Muscle layer of colon (tissue), 2 donors: ENCODE data around the gene RUFY3.
"Not testable (repeated sequence)": the region's sequence is repeated elsewhere in the genome, so short reads cannot be mapped to it uniquely, and the experiment has no call there.

Source experiments
- H3K27ac ChIP-seq: one replicate; pipeline ENCODE4 v1.7.0; 2013; ENCODE audit warnings: low read depth, mild to moderate bottlenecking, low read length, moderate library complexity
- H3K27me3 ChIP-seq, 2 donors: one replicate each; pipeline ENCODE4 v1.7.0; 2013; ENCODE audit warnings: low read length in 2 of 2, mild to moderate bottlenecking in 2 of 2; ENCODE audit not compliant: insufficient read depth in 2 of 2, control insufficient read depth in 1 of 2
- H3K36me3 ChIP-seq: one replicate; pipeline ENCODE4 v1.7.0; 2013; ENCODE audit warnings: mild to moderate bottlenecking, low read length; ENCODE audit not compliant: insufficient read depth
- H3K4me1 ChIP-seq: one replicate; pipeline ENCODE4 v1.7.0; 2013; ENCODE audit warnings: mild to moderate bottlenecking, low read length; ENCODE audit not compliant: insufficient read depth
- H3K4me3 ChIP-seq, 2 donors: one replicate each; pipeline ENCODE4 v1.7.0; 2013; ENCODE audit warnings: low read length in 2 of 2, low read depth in 1 of 2, mild to moderate bottlenecking in 1 of 2, moderate library complexity in 1 of 2
- H3K9ac ChIP-seq: one replicate; pipeline ENCODE4 v1.7.0; 2013; ENCODE audit warnings: low read length
- H3K9me3 ChIP-seq: one replicate; pipeline ENCODE4 v1.7.0; 2013; ENCODE audit warnings: mild to moderate bottlenecking, low read length
- donor health status: abdominal sarcoma.
- donor health status: Adenocarcinoma of cecum.

Gene RUFY3

GRCh38 chr4:70760662-70761061, 38.9 kb downstream of the RUFY3 start:
- H3K9me3 ChIP-seq = no peaks in the 10 kb centered on the region
- peaks cover 10% of the 10 kb centered on the region for H3K4me1 ChIP-seq
- no peak overlapping the region for H3K27ac ChIP-seq
- peaks cover 16% of the 10 kb centered on the region for H3K36me3 ChIP-seq
- no peak overlapping the region for H3K4me3 ChIP-seq
- no peak overlapping the region for H3K9ac ChIP-seq
- no peaks in the 10 kb centered on the region for H3K27me3 ChIP-seq

GRCh38 chr4:70761276-70761816, 39.6 kb downstream of the RUFY3 start:
- no peak overlapping the region for H3K4me3 ChIP-seq
- H3K36me3 ChIP-seq = peaks cover 16% of the 10 kb centered on the region
- no peak overlapping the region for H3K27ac ChIP-seq
- H3K9me3 ChIP-seq = no peaks in the 10 kb centered on the region
- no peaks in the 10 kb centered on the region for H3K27me3 ChIP-seq
- H3K9ac ChIP-seq = no peak overlapping the region
- H3K4me1 ChIP-seq = peaks cover 10% of the 10 kb centered on the region

- H3K4me1 ChIP-seq = peaks cover under 1% of the 10 kb centered on the region
- H3K9me3 ChIP-seq = no peaks in the 10 kb centered on the region
- no peaks in the 10 kb centered on the region for H3K27me3 ChIP-seq
- no peak overlapping the region for H3K27ac ChIP-seq
- H3K36me3 ChIP-seq = peaks cover 25% of the 10 kb centered on the region
- no peak overlapping the region for H3K9ac ChIP-seq
- H3K4me3 ChIP-seq = no peak overlapping the region
These were observed 43.6 kb downstream of the RUFY3 start for GRCh38 chr4:70765368-70765767.

GRCh38 chr4:70768301-70768948, 46.7 kb downstream of the RUFY3 start:
- Histone ChIP-seq H3K4me3 (no peak overlapping the region), H3K27me3 (no peaks in the 10 kb centered on the region), H3K9ac (no peak overlapping the region), H3K27ac (no peak overlapping the region), H3K9me3 (no peaks in the 10 kb centered on the region), H3K4me1 (no peaks in the 10 kb centered on the region), H3K36me3 (peaks cover 32% of the 10 kb centered on the region)

GRCh38 chr4:70769396-70769795, 47.6 kb downstream of the RUFY3 start:
- H3K27me3 ChIP-seq, H3K9ac ChIP-seq, H3K9me3 ChIP-seq, H3K4me3 ChIP-seq, H3K4me1 ChIP-seq, H3K27ac ChIP-seq: not testable (repeated sequence)
- peaks cover 22% of the 10 kb centered on the region for H3K36me3 ChIP-seq

- no peak overlapping the region for H3K4me3 ChIP-seq
- H3K36me3 ChIP-seq = peaks cover 22% of the 10 kb centered on the region
- no peak overlapping the region for H3K27ac ChIP-seq
- H3K4me1 ChIP-seq = no peaks in the 10 kb centered on the region
- no peak overlapping the region for H3K9ac ChIP-seq
- no peaks in the 10 kb centered on the region for H3K9me3 ChIP-seq
- H3K27me3 ChIP-seq = no peaks in the 10 kb centered on the region
These were observed 51.3 kb downstream of the RUFY3 start for GRCh38 chr4:70772929-70773555.

- H3K4me1 ChIP-seq = peaks cover 6% of the 10 kb centered on the region
- no peak overlapping the region for H3K4me3 ChIP-seq
- H3K9me3 ChIP-seq = no peaks in the 10 kb centered on the region
- H3K9ac ChIP-seq = no peak overlapping the region
- H3K27me3 ChIP-seq = no peaks in the 10 kb centered on the region
- H3K27ac ChIP-seq = no peak overlapping the region
- H3K36me3 ChIP-seq = peaks cover 5% of the 10 kb centered on the region
These were observed 57.2 kb downstream of the RUFY3 start for GRCh38 chr4:70778888-70779422.

GRCh38 chr4:70783096-70783495, 61.3 kb downstream of the RUFY3 start:
- Histone ChIP-seq H3K4me3 (no peak overlapping the region), H3K36me3 (peaks cover 5% of the 10 kb centered on the region)

GRCh38 chr4:70787496-70787895, 65.7 kb downstream of the RUFY3 start:
- Histone ChIP-seq H3K4me3 (no peak overlapping the region), H3K27ac (no peak overlapping the region), H3K4me1 (no peaks in the 10 kb centered on the region), H3K9me3 (no peaks in the 10 kb centered on the region), H3K27me3 (no peaks in the 10 kb centered on the region), H3K9ac (no peak overlapping the region), H3K36me3 (peaks cover 21% of the 10 kb centered on the region)

More at GRCh38 chr4:70783096-70783495, 61.3 kb downstream of the RUFY3 start:
- no peak overlapping the region for H3K27ac ChIP-seq
- no peak overlapping the region for H3K9ac ChIP-seq
- peaks cover 6% of the 10 kb centered on the region for H3K4me1 ChIP-seq
- H3K9me3 ChIP-seq = no peaks in the 10 kb centered on the region
- H3K27me3 ChIP-seq = no peaks in the 10 kb centered on the region

GRCh38 chr4:70788733-70789132, 67.0 kb downstream of the RUFY3 start:
- Histone ChIP-seq H3K27me3 (no peaks in the 10 kb centered on the region), H3K4me1 (no peaks in the 10 kb centered on the region), H3K4me3 (no peak overlapping the region), H3K9me3 (no peaks in the 10 kb centered on the region), H3K9ac (no peak overlapping the region), H3K36me3 (peaks cover 24% of the 10 kb centered on the region), H3K27ac (no peak overlapping the region)

GRCh38 chr4:70793626-70794025, 71.9 kb downstream of the RUFY3 start:
- H3K36me3 ChIP-seq = peaks cover 27% of the 10 kb centered on the region
- no peak overlapping the region for H3K27ac ChIP-seq

More at GRCh38 chr4:70793626-70794025, 71.9 kb downstream of the RUFY3 start:
- no peak overlapping the region for H3K4me3 ChIP-seq
- no peaks in the 10 kb centered on the region for H3K4me1 ChIP-seq
- no peaks in the 10 kb centered on the region for H3K9me3 ChIP-seq
- H3K9ac ChIP-seq = no peak overlapping the region
- H3K27me3 ChIP-seq = no peaks in the 10 kb centered on the region
